Caco-2 (cell line): ENCODE measurements around the gene KLHL6. TPM values are rescaled to one million over a fixed set of nuclear protein-coding genes. Genes with fewer than 3 reads are reported as not detected.

ENCODE experiments used
- BruUV-seq: library from RNA; stranded (reverse); fragments of 400-500 nt; replicated peaks from 2 replicates; lab custom pipeline; 2021; lab: Mats Ljungman, UMichigan
- CTCF ChIA-PET: fragments of 300-600 bp; sonication (Branson Sonifier 250); formaldehyde crosslinking; loops from one replicate; lab custom pipeline; 2022; ENCODE audit warnings: antibody characterized with exemption; lab: Charles Lee
- POLR2A ChIA-PET: fragments of 300-600 bp; sonication (Branson Sonifier 250); formaldehyde crosslinking; loops from one replicate; lab custom pipeline; 2022; ENCODE audit warnings: antibody characterized with exemption; lab: Charles Lee
- DNase-seq, 2 experiments: peaks; one replicate each; pipeline versions ENCODE4 v3.0.0 to v3.0.0-alpha.2; 2020 to 2022
- H3K27me3 ChIP-seq: replicated peaks from 2 replicates; pipeline ENCODE4 v1.6.0; 2011; ENCODE audit warnings: low read length; ENCODE audit not compliant: control insufficient read depth, insufficient read depth
- H3K36me3 ChIP-seq: 2 replicates; pipeline ENCODE4 v1.5.1; 2011; ENCODE audit warnings: low read length; ENCODE audit not compliant: control insufficient read depth, insufficient read depth
- H3K4me1 ChIP-seq: fragments of 250-450 bp; sonication (Bioruptor Pico); 2 replicates; pipeline ENCODE4 v1.5.1; 2020; ENCODE audit warnings: mild to moderate bottlenecking
- H3K4me3 ChIP-seq: 2 replicates; pipeline ENCODE4 v1.5.1; 2011; ENCODE audit warnings: low read depth, mild to moderate bottlenecking, control low read depth, low read length
- H3K9me3 ChIP-seq: fragments of 250-450 bp; sonication (Bioruptor Pico); 2 replicates; pipeline ENCODE4 v1.5.1; 2020; ENCODE audit warnings: mild to moderate bottlenecking, moderate library complexity
- H3K27ac Mint-ChIP-seq: one replicate; pipeline ENCODE4 v1.8.0; 2022; ENCODE audit warnings: mixed read lengths; ENCODE audit not compliant: unreplicated experiment
- H3K27me3 Mint-ChIP-seq: one replicate; pipeline ENCODE4 v1.8.0; 2022; ENCODE audit warnings: mixed read lengths; ENCODE audit not compliant: insufficient read depth, unreplicated experiment
- H3K36me3 Mint-ChIP-seq: one replicate; pipeline ENCODE4 v1.8.0; 2022; ENCODE audit warnings: mild to moderate bottlenecking, mixed read lengths; ENCODE audit not compliant: insufficient read depth, unreplicated experiment
- H3K4me1 Mint-ChIP-seq: one replicate; pipeline ENCODE4 v1.8.0; 2022; ENCODE audit warnings: low read depth, mixed read lengths; ENCODE audit not compliant: unreplicated experiment
- H3K4me3 Mint-ChIP-seq: one replicate; pipeline ENCODE4 v1.8.0; 2022; ENCODE audit warnings: mild to moderate bottlenecking, moderate library complexity, mixed read lengths; ENCODE audit not compliant: unreplicated experiment
- H3K9me3 Mint-ChIP-seq: one replicate; pipeline ENCODE4 v1.8.0; 2022; ENCODE audit warnings: mixed read lengths; ENCODE audit not compliant: unreplicated experiment
- intact Hi-C: fragments of 100-400 bp; cut with micrococcal nuclease; formaldehyde crosslinking; loops from one replicate; pipeline ENCODE4 v1.10.0; 2022; ENCODE audit not compliant: unreplicated experiment
- total RNA-seq: library from RNA; stranded (reverse); gene quantifications from 2 replicates; pipeline ENCODE4 v1.2.3, GENCODE V29; 2022
- TF ChIP-seq, protein P1 (sequence below), 2 experiments: fragments of 200-600 bp in 1 of 2; IDR thresholded peaks; 1 replicate in 1 of 2; 2 replicates in 1 of 2; pipeline versions ENCODE4 v1.5.1 to v1.8.0; 2011 to 2022; ENCODE audit warnings: antibody characterized with exemption in 1 of 2, control low read depth in 1 of 2, inconsistent platforms in 1 of 2, low read depth in 1 of 2, low read length in 1 of 2, mild to moderate bottlenecking in 1 of 2, moderate library complexity in 1 of 2; ENCODE audit not compliant: insufficient read depth in 1 of 2, severe bottlenecking in 1 of 2, unreplicated experiment in 1 of 2

KLHL6 gene
- total RNA-seq, 1 experiment from 2014 or later = not detected

DNA sequence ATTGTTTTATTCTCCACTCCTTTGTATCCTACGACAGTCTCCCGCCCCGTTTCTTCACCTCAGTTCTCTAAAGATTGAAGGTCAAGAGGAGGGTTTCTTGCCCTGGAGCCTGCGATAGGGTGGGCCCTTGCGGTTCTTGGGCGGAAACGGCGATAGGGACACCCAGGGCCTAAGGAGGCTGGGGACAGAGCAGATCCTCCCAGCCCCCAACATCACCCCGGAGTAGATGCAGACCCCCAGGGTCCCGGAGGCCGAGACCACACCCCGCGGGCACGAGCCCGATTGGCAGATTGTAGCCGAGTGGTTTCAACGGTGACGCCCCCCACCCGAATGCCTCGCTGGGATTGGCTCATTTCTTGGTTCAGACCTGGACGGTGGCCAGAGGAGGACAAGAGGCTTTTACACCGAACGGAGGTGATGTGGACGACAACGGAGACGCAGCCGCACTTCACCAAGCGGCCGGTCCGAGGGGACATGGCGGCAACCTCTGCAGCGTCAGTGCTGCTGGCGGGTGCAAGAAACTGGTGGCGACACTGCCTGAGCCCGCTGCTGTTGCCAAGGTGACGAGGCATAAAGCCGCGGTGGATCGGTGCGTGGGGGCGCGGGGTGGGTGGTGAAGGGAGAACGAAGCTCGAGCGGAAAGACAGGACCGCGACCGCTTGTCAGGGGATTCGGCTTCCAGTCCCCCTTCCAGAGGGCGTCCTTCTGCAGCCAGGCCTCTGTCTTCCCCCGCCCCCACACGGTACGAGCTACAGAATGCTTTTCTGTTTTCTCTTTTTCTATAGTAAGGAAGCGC, 108.1 kb downstream of the KLHL6 start:
- DNase-seq = peak; percentile 94 to 95
- Mint-ChIP-seq H3K36me3 (peaks cover 7% of the 10 kb centered on the region), H3K9me3 (peaks cover 22% of the 10 kb centered on the region), H3K4me3 (peak overlapping the region; percentile 82), H3K27me3 (no peaks in the 10 kb centered on the region), H3K27ac (peak overlapping the region; percentile 69), H3K4me1 (peaks cover 13% of the 10 kb centered on the region)
- ChIA-PET CTCF (interaction anchor here (0.6 kb wide), 1 partner anchor 54 kb away, joined by 5 read pairs; no protein-coding TSS in a partner anchor), POLR2A (interaction anchor here (0.7 kb wide), 1 partner anchor 422 kb away, joined by 3 read pairs; no protein-coding TSS in a partner anchor)
- Histone ChIP-seq H3K36me3 (no peaks in the 10 kb centered on the region), H3K4me3 (peak overlapping the region; percentile 95), H3K27me3 (no peaks in the 10 kb centered on the region), H3K9me3 (peaks cover 19% of the 10 kb centered on the region), H3K4me1 (no peaks in the 10 kb centered on the region)
- intact Hi-C loops = loop anchor here (1.0 to 5.0 kb wide), 3 partner anchors 12 to 55 kb away; no protein-coding TSS in a partner anchor
- TF ChIP-seq, protein P1, sequence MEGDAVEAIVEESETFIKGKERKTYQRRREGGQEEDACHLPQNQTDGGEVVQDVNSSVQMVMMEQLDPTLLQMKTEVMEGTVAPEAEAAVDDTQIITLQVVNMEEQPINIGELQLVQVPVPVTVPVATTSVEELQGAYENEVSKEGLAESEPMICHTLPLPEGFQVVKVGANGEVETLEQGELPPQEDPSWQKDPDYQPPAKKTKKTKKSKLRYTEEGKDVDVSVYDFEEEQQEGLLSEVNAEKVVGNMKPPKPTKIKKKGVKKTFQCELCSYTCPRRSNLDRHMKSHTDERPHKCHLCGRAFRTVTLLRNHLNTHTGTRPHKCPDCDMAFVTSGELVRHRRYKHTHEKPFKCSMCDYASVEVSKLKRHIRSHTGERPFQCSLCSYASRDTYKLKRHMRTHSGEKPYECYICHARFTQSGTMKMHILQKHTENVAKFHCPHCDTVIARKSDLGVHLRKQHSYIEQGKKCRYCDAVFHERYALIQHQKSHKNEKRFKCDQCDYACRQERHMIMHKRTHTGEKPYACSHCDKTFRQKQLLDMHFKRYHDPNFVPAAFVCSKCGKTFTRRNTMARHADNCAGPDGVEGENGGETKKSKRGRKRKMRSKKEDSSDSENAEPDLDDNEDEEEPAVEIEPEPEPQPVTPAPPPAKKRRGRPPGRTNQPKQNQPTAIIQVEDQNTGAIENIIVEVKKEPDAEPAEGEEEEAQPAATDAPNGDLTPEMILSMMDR (IDR thresholded peaks at IDR 0.05; ENCODE audit: insufficient read depth in 1 of 2, low read depth in 1 of 2, low read length in 1 of 2, severe bottlenecking in 1 of 2, unreplicated experiment in 1 of 2) = peak in 1 of 2 experiments; percentile 8
- no TSS peak for BruUV-seq

DNA sequence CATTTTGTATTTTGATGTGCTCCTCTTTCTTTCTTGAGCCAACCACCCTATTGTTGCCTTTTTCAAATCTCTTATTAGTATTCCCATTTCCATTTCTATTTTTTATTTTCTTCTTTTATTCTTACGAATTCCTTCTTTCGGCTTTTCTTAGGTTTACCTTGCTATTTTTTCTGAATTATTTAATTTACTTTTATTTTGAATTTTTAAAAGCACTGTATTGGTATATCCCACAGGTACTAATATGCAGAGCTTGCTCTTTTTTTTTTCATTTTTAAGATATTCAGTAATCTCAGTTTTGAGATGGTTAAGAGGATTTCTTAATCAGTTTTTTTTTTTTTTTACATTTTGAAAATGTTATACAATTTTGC, 108.7 kb downstream of the KLHL6 start:
- Histone ChIP-seq H3K27me3 (no peaks in the 10 kb centered on the region), H3K4me3 (peak overlapping the region; percentile 95), H3K36me3 (no peaks in the 10 kb centered on the region), H3K4me1 (no peaks in the 10 kb centered on the region), H3K9me3 (peaks cover 19% of the 10 kb centered on the region)
- BruUV-seq = TSS peak; percentile 38
- peaks cover 26% of the 10 kb centered on the region for H3K9me3 Mint-ChIP-seq
- peaks cover 7% of the 10 kb centered on the region for H3K36me3 Mint-ChIP-seq
- intact Hi-C loops = loop anchor here (1.0 to 5.0 kb wide), 3 partner anchors 12 to 55 kb away; no protein-coding TSS in a partner anchor
- TF ChIP-seq, protein P1 (IDR thresholded peaks at IDR 0.05; ENCODE audit: insufficient read depth in 1 of 2, low read depth in 1 of 2, low read length in 1 of 2, severe bottlenecking in 1 of 2, unreplicated experiment in 1 of 2) = no peak
- ChIA-PET CTCF (no interaction called here), POLR2A (interaction anchor here (0.7 kb wide), 1 partner anchor 423 kb away, joined by 3 read pairs; no protein-coding TSS in a partner anchor)
- no peak for DNase-seq
- H3K4me1 Mint-ChIP-seq = peaks cover 13% of the 10 kb centered on the region
- H3K27ac Mint-ChIP-seq = peak overlapping the region; percentile 69
- H3K27me3 Mint-ChIP-seq = no peaks in the 10 kb centered on the region
- peak overlapping the region; percentile 82 for H3K4me3 Mint-ChIP-seq

DNA sequence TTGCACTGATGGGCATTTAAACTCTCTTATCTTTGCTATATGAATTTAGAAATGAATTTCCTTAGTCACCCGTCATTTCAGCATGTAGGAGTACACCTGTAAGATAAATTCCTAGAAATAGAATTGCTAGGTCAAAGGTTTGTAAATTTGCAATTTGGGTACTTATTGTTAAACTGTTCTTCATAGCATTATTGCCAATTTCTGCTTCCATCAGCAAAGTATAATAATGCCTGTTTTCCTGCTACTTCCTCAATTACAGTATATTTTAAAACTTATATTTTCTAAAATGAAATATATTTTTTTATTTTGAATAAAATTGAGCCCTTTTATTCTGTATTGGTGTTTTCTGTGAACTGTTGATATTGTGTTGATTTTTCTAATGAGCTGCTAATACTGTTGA, 110.8 kb downstream of the KLHL6 start:
- Mint-ChIP-seq H3K27me3 (no peaks in the 10 kb centered on the region), H3K4me1 (peaks cover 13% of the 10 kb centered on the region), H3K4me3 (no peak overlapping the region), H3K36me3 (peaks cover 7% of the 10 kb centered on the region), H3K9me3 (peaks cover 35% of the 10 kb centered on the region), H3K27ac (no peak overlapping the region)
- no peaks in the 10 kb centered on the region for H3K4me1 ChIP-seq
- ChIA-PET CTCF (no interaction called here), POLR2A (no interaction called here)
- H3K4me3 ChIP-seq = no peak overlapping the region
- no TSS peak for BruUV-seq
- DNase-seq = no peak
- peaks cover 19% of the 10 kb centered on the region for H3K9me3 ChIP-seq
- no peaks in the 10 kb centered on the region for H3K36me3 ChIP-seq
- intact Hi-C loops = loop anchor here (5.0 kb wide), 1 partner anchor 52 kb away; no protein-coding TSS in a partner anchor
- H3K27me3 ChIP-seq = no peaks in the 10 kb centered on the region
- TF ChIP-seq, protein P1 (IDR thresholded peaks at IDR 0.05; ENCODE audit: insufficient read depth in 1 of 2, low read depth in 1 of 2, low read length in 1 of 2, severe bottlenecking in 1 of 2, unreplicated experiment in 1 of 2) = no peak
